HG03175 (cell line): ENCODE data around the gene ACTL6A.

Experiments used
- ATAC-seq: cut with Tn5 transposase; IDR thresholded peaks from one replicate; pipeline ENCODE4 v1.9.1; 2021; ENCODE audit warnings: mild to moderate bottlenecking, moderate library complexity; ENCODE audit not compliant: unreplicated experiment

Gene ACTL6A

GRCh38 chr3:179589143-179589542 lies 26.4 kb downstream of the ACTL6A start:
- ATAC-seq = no peak

DNA sequence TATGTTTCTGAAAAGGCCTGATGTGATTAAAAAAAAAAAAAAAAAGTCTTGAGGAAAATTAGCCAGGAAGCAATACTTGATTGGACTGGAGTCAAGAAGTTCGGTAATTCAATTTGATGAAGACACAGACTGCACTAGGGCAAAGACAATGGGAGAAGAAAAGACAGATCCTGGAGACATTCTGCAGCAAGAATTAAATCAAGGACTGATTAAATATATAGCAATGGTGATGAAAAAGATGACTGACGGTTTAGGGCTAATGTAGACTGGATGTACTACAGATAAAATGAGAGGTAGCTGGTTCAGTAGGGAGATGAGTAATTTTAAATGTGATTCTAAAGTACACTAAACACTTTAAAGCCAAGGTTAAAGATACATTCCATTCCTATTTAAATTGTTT lies 27.9 kb downstream of the ACTL6A start:
- no peak for ATAC-seq

DNA sequence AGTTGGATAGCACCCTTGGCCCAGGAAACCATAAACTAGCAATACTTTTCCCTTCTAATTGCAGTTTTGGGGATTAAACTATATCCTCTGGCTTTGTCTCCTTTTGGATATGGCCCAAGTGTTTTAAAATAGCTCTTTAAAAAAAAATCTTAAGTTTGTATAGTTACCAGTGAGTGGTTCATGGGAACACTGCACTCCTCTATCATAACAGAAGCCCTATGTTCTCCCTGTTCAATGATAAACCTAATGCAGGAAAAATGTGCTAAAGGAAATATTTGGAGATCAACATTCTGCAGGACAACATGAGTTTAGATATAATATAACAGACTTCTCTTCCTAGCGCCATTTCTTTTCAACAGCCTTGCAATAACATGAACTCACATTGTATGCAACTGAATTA lies 28.6 kb downstream of the ACTL6A start:
- ATAC-seq = no peak

- no peak for ATAC-seq
These were observed 36.8 kb downstream of the ACTL6A start for GRCh38 chr3:179599531-179599930.

- ATAC-seq = no peak
These were observed 40.6 kb downstream of the ACTL6A start for GRCh38 chr3:179603321-179603720.

DNA sequence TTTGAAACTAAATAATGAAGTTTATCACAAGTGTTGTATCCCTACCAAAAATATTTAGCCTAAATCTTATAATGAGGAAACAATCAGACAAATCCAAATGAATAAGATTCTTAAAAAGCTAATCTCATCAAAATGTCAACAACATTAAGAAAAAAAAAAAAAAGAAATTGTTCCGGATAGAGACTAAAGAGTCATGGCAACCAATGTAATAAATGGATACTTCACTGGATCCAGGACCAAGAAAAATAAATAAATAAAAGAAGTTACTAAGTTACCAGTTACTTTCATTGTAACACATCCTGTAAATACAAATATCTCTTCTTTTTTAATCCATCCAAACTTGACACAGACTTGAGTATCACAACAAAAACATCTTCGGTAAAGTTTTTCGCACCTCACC lies 41.1 kb downstream of the ACTL6A start:
- peak; percentile 0 for ATAC-seq

DNA sequence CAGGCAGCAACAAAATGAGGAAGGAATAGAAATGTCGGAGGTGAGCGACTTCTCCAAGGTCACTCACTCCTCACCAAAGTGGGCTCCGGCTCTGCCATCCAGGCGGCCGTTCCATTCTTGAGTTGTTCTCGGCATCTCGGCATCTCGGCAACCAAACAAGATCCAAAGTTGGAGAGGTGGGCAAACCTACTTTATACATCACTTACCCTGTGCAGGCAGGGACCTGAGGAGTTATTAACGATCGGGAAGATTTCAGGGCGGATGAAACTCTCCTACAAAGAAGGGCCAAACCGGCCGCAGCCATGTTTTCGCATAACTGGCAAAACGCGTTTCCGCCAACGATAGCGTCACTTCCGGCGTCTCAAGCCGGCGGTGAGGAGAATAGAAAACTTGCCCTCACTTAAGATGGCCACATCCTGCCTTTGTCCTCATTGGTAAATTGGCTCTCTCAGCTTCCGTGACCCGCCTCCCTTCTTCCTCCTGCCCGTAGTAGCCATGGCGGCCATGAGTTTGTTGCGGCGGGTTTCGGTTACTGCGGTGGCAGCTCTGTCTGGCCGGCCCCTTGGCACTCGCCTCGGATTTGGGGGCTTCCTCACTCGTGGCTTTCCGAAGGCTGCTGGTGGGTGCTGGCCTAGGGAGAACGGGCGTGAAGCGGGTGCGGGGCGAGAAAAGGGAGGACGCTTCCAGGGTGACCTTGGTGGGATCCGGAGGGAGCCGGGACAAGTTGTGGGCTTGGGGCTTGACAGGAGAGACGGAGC lies 41.8 kb downstream of the ACTL6A start, which contains the start of the genes MRPL47 and NDUFB5:
TSS of gene MRPL47 (minus strand) at position 318 of the 758 bp plus-strand sequence. CDS start at position 304, 14 bp downstream.
TSS of gene NDUFB5 (plus strand) at position 474 of the 758 bp plus-strand sequence. CDS start at position 496, 22 bp downstream.
- ATAC-seq = peak; percentile 95

DNA sequence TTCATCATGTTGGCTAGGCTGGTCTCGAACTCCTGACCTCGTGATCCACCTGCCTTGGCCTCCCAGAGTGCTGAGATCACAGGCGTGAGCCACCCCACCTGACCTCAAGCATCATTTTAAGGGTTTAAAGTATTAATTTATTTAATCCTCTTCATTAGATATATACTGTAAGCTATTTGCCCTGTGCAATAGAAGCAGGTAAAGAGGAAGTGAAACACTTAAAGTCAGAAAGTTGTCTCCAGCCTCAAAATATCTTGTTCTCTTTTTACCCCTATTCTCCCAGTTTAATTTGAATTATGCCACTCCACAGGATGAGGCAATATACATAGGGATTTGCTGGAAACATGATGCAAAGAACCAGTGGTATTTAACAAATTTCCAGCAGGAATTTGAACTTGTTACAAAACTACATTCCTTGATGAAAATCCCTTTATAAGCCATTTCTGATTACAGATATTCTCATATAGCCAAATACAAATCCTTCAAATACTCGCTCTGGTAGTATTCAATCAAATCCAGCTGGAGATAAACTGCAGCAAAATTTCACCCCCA lies 43.9 kb downstream of the ACTL6A start:
- peak; percentile 13 for ATAC-seq

DNA sequence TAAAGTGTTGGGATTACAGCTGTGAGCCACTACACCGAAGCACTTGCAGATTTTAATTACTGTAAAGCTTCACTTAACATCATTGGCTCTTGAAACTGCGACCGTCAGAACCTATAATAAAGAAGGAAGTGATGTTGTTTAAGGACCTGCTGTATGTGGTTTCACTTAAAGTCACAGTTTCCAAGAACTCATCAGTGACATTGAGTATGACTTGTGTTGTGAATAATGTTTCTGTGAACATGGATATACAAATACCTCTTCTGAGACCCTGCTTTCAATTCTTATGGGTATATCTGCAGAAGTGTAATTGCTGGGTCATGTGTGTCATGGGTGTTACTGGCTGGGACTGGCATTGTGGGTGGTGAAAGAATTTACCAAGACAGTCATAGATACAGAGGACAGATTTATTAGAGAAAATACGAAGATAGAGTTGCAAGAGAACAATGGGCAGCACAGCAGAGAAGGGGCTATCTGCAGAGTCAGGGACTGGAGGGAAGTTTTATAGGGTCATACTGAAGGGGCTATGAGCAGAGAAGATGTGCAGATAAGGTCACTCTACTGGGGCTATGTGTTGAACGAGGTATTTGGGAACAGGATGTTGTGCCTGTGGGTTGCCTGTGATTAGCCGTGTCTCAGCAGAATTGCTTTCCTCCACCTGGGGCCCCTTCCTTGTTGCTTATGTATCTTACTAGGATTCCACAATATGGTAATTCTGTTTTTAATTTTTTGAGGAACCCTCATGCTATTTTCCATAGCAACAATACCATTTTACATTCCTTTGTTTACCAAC lies 46.4 kb downstream of the ACTL6A start:
- ATAC-seq = peak; percentile 58

GRCh38 chr3:179610066-179610465 lies 47.3 kb downstream of the ACTL6A start:
- ATAC-seq = no peak

GRCh38 chr3:179613807-179614206 lies 51.1 kb downstream of the ACTL6A start:
- no peak for ATAC-seq

DNA sequence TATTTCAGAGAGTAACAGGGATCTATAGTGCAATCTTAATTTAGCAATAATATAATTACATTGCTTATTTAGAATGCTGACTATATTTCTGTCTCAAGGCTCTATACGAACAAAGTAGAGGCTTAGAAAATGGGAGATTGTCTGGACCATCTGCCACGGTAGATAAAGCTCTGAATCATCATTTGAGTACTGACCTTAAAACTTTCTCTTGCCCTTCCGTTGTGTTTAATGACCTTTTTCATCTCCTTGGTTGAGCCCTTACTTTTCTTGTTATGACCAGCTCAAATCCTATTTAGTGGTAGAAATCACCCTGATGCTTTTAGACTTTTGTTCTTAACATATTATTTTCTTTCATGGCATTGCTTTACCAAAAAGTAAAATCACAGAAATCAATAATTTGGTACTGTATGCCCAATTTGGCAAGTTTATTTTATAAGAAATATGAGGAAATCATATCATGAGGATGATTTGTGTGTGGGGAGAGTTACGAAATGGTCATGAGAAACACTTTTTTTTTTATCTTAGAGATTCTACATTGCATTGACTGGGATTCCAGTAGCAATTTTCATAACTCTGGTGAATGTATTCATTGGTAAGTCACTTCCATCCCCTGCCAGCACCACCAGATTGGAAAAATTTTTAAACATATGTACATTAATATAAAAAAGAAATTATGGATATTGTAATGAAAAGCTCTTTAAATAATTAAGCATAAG lies 52.9 kb downstream of the ACTL6A start:
- ATAC-seq = no peak

DNA sequence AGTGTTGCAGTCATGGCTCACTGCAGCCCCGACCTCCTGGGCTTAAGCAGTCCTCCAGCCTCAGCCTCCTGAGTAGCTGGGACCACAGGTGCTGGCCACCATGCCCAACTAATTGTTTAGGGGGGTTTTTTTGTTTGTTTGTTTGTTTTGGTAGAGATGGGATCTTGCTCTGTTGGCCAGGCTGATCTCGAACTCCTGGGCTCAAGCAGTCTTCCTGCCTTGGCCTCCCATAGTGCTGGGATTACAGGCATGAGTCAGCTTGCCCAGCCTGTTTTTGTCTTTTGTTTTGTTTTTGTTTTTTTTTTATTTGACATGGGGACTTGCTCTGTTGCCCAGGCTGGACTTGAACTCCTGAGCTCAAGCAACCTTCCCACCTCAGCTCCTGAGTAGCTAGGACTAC lies 59.3 kb downstream of the ACTL6A start:
- ATAC-seq = no peak

DNA sequence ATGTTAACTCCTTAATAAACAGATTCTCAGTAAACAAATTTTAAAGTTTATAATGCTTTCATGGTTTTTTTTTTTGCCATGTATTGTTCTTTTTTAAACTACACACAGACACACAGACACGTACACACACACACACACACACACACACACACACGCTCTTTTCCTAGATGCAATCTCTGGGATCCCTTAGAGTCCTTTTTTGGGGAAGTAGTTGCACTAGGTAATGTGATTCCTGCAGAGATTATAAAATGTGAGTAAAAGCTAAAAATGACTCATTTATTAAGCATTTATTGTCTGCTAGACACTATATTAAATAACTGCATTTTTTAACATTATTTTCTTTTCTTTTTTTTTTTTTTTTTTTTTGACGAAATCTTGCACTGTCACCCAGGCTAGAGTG lies 61.7 kb downstream of the ACTL6A start:
- no peak for ATAC-seq

DNA sequence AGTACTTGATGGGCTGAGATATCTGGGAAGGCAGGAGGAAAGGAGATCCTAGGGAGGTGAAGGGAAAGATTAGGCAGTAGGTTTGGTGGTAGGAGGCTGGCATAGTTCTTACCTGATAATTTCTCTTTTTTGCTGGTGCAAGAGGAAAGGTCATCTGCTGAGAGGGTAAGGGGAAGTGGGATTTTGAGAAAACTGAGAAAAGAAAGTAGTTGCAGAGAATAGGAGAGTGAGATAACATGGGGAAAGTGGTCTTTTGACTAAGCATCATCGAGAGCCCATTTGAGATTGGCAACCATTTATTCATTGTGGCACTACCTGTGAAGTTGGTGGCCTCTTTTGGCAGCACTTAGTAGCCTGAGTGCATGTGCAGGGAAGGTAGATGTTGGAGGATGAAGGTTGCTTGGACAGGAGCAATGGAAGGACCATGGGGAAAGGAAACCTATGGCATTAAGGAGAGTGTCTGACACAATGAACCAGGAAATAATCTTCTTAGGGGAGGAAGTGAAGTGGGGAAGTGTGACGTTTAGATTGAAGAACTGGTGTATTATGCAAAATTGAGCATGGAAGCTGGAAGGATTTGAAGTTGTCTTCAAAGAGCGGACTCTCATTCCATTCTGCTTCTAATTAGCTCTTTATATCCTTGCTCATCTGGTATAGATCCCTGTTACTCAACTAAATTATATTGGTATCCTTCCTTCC lies 68.2 kb downstream of the ACTL6A start:
- ATAC-seq = no peak
